Activated CD4-positive, alpha-beta T cell treated with anti-CD3 and anti-CD28 coated beads, Interleukin-2, amount 50 U/mL, for 24 hours (primary cell): ENCODE results near the gene PGAM2.
"Not testable (repeated sequence)": the region's sequence is repeated elsewhere in the genome, so short reads cannot be mapped to it uniquely, and the experiment has no call there.

Experiments used
- DNase-seq, 2 donors: peaks; one replicate each; pipeline ENCODE4 v3.0.0-alpha.2; 2020; ENCODE audit warnings: low read depth in 1 of 2, low spot score in 1 of 2

Gene PGAM2

GRCh38 chr7:44052771-44053365 lies 12.5 kb downstream of the PGAM2 start:
- no peak for DNase-seq

GRCh38 chr7:44051611-44052220 lies 13.7 kb downstream of the PGAM2 start:
- no peak for DNase-seq

GRCh38 chr7:44050915-44051560 lies 14.3 kb downstream of the PGAM2 start:
- no peak for DNase-seq

GRCh38 chr7:44050121-44050914 lies 15.0 kb downstream of the PGAM2 start:
- DNase-seq = no peak

GRCh38 chr7:44048031-44048795 lies 17.2 kb downstream of the PGAM2 start:
- DNase-seq = no peak

GRCh38 chr7:44046321-44047061 lies 18.9 kb downstream of the PGAM2 start:
- no peak for DNase-seq

GRCh38 chr7:44045226-44046014 lies 19.9 kb downstream of the PGAM2 start:
- DNase-seq = no peak

- DNase-seq = peak; percentile 76 to 88
Measured at GRCh38 chr7:44044315-44045225, 20.8 kb downstream of the PGAM2 start, which contains the start of gene DBNL. DBNL (plus strand) TSS chr7:44044702; CDS start chr7:44044738, 36 bp downstream.

GRCh38 chr7:44043902-44044301 lies 21.5 kb downstream of the PGAM2 start:
- DNase-seq = no peak

- DNase-seq = no peak
Measured at GRCh38 chr7:44042221-44042620, 23.1 kb downstream of the PGAM2 start.

GRCh38 chr7:44040493-44040891 lies 24.9 kb downstream of the PGAM2 start:
- DNase-seq = peak in 1 of 2 donors; percentile 52

GRCh38 chr7:44039800-44040492 lies 25.4 kb downstream of the PGAM2 start:
- DNase-seq = not testable (repeated sequence)

GRCh38 chr7:44038961-44039558 lies 26.3 kb downstream of the PGAM2 start:
- peak; percentile 51 to 61 for DNase-seq

GRCh38 chr7:44038553-44038952 lies 26.8 kb downstream of the PGAM2 start:
- not testable (repeated sequence) for DNase-seq

- DNase-seq = not testable (repeated sequence)
Measured at GRCh38 chr7:44037951-44038350, 27.4 kb downstream of the PGAM2 start.

GRCh38 chr7:44036364-44036763 lies 29.0 kb downstream of the PGAM2 start:
- DNase-seq = not testable (repeated sequence)
